ENCODE measurements around the gene NPDC1.

NPDC1 gene

GRCh38 chr9:137017071-137017470 is 28.9 kb downstream of the NPDC1 start:
- Histone ChIP-seq H3K4me1 (ENCODE audit: control insufficient read depth, insufficient read depth, low read length, poor library complexity, severe bottlenecking) (no peaks in the 10 kb centered on the region), H3K27me3 (replicated peaks; ENCODE audit: control insufficient read depth, insufficient read depth, low read length, poor library complexity, severe bottlenecking) (no peaks in the 10 kb centered on the region), H3K4me3 (ENCODE audit: insufficient read depth, low read depth, low read length, poor library complexity, severe bottlenecking) (no peak overlapping the region), H3K36me3 (ENCODE audit: control insufficient read depth, insufficient read depth, low read length) (peaks cover 52% of the 10 kb centered on the region), H3K9me3 (ENCODE audit: control insufficient read depth, low read length) (no peaks in the 10 kb centered on the region), H3K27ac (ENCODE audit: insufficient read depth, low read length, poor library complexity, severe bottlenecking) (no peak overlapping the region)
- no peak for DNase-seq

- no peak for DNase-seq
- Histone ChIP-seq H3K9me3 (ENCODE audit: control insufficient read depth, low read length) (no peaks in the 10 kb centered on the region), H3K27ac (ENCODE audit: insufficient read depth, low read length, poor library complexity, severe bottlenecking) (no peak overlapping the region), H3K36me3 (ENCODE audit: control insufficient read depth, insufficient read depth, low read length) (peaks cover 56% of the 10 kb centered on the region), H3K4me3 (ENCODE audit: insufficient read depth, low read depth, low read length, poor library complexity, severe bottlenecking) (no peak overlapping the region), H3K4me1 (ENCODE audit: control insufficient read depth, insufficient read depth, low read length, poor library complexity, severe bottlenecking) (no peaks in the 10 kb centered on the region), H3K27me3 (replicated peaks; ENCODE audit: control insufficient read depth, insufficient read depth, low read length, poor library complexity, severe bottlenecking) (no peaks in the 10 kb centered on the region)
Observed at GRCh38 chr9:137016436-137016835, 29.5 kb downstream of the NPDC1 start.

GRCh38 chr9:137015976-137016375 is 30.0 kb downstream of the NPDC1 start:
- DNase-seq = no peak
- Histone ChIP-seq H3K4me1 (ENCODE audit: control insufficient read depth, insufficient read depth, low read length, poor library complexity, severe bottlenecking) (no peaks in the 10 kb centered on the region), H3K36me3 (ENCODE audit: control insufficient read depth, insufficient read depth, low read length) (peaks cover 61% of the 10 kb centered on the region), H3K4me3 (ENCODE audit: insufficient read depth, low read depth, low read length, poor library complexity, severe bottlenecking) (no peak overlapping the region), H3K9me3 (ENCODE audit: control insufficient read depth, low read length) (no peaks in the 10 kb centered on the region), H3K27ac (ENCODE audit: insufficient read depth, low read length, poor library complexity, severe bottlenecking) (no peak overlapping the region), H3K27me3 (replicated peaks; ENCODE audit: control insufficient read depth, insufficient read depth, low read length, poor library complexity, severe bottlenecking) (no peaks in the 10 kb centered on the region)

- no peak for DNase-seq
- peaks cover 61% of the 10 kb centered on the region for H3K36me3 ChIP-seq (ENCODE audit: control insufficient read depth, insufficient read depth, low read length)
- H3K27me3 ChIP-seq (replicated peaks; ENCODE audit: control insufficient read depth, insufficient read depth, low read length, poor library complexity, severe bottlenecking) = no peaks in the 10 kb centered on the region
- H3K27ac ChIP-seq (ENCODE audit: insufficient read depth, low read length, poor library complexity, severe bottlenecking) = no peak overlapping the region
- H3K4me3 ChIP-seq (ENCODE audit: insufficient read depth, low read depth, low read length, poor library complexity, severe bottlenecking) = no peak overlapping the region
- no peaks in the 10 kb centered on the region for H3K9me3 ChIP-seq (ENCODE audit: control insufficient read depth, low read length)
- no peaks in the 10 kb centered on the region for H3K4me1 ChIP-seq (ENCODE audit: control insufficient read depth, insufficient read depth, low read length, poor library complexity, severe bottlenecking)
Observed at GRCh38 chr9:137015540-137015930, 30.4 kb downstream of the NPDC1 start.

GRCh38 chr9:137014776-137015539 is 31.0 kb downstream of the NPDC1 start:
- Histone ChIP-seq H3K9me3 (ENCODE audit: control insufficient read depth, low read length) (no peaks in the 10 kb centered on the region), H3K27ac (ENCODE audit: insufficient read depth, low read length, poor library complexity, severe bottlenecking) (no peak overlapping the region), H3K4me3 (ENCODE audit: insufficient read depth, low read depth, low read length, poor library complexity, severe bottlenecking) (no peak overlapping the region), H3K4me1 (ENCODE audit: control insufficient read depth, insufficient read depth, low read length, poor library complexity, severe bottlenecking) (no peaks in the 10 kb centered on the region), H3K27me3 (replicated peaks; ENCODE audit: control insufficient read depth, insufficient read depth, low read length, poor library complexity, severe bottlenecking) (no peaks in the 10 kb centered on the region), H3K36me3 (ENCODE audit: control insufficient read depth, insufficient read depth, low read length) (peaks cover 61% of the 10 kb centered on the region)
- DNase-seq = no peak

- H3K36me3 ChIP-seq (ENCODE audit: control insufficient read depth, insufficient read depth, low read length) = peaks cover 68% of the 10 kb centered on the region
- no peak overlapping the region for H3K4me3 ChIP-seq (ENCODE audit: insufficient read depth, low read depth, low read length, poor library complexity, severe bottlenecking)
- no peaks in the 10 kb centered on the region for H3K9me3 ChIP-seq (ENCODE audit: control insufficient read depth, low read length)
- H3K4me1 ChIP-seq (ENCODE audit: control insufficient read depth, insufficient read depth, low read length, poor library complexity, severe bottlenecking) = no peaks in the 10 kb centered on the region
- no peaks in the 10 kb centered on the region for H3K27me3 ChIP-seq (replicated peaks; ENCODE audit: control insufficient read depth, insufficient read depth, low read length, poor library complexity, severe bottlenecking)
- H3K27ac ChIP-seq (ENCODE audit: insufficient read depth, low read length, poor library complexity, severe bottlenecking) = no peak overlapping the region
- DNase-seq = no peak
Observed at GRCh38 chr9:137014166-137014565, 31.8 kb downstream of the NPDC1 start.

GRCh38 chr9:137013571-137013940 is 32.4 kb downstream of the NPDC1 start:
- no peaks in the 10 kb centered on the region for H3K27me3 ChIP-seq (replicated peaks; ENCODE audit: control insufficient read depth, insufficient read depth, low read length, poor library complexity, severe bottlenecking)
- DNase-seq = no peak
- no peak overlapping the region for H3K4me3 ChIP-seq (ENCODE audit: insufficient read depth, low read depth, low read length, poor library complexity, severe bottlenecking)
- no peaks in the 10 kb centered on the region for H3K9me3 ChIP-seq (ENCODE audit: control insufficient read depth, low read length)
- no peaks in the 10 kb centered on the region for H3K4me1 ChIP-seq (ENCODE audit: control insufficient read depth, insufficient read depth, low read length, poor library complexity, severe bottlenecking)
- H3K27ac ChIP-seq (ENCODE audit: insufficient read depth, low read length, poor library complexity, severe bottlenecking) = no peak overlapping the region
- peaks cover 68% of the 10 kb centered on the region for H3K36me3 ChIP-seq (ENCODE audit: control insufficient read depth, insufficient read depth, low read length)

- DNase-seq = no peak
- H3K9me3 ChIP-seq (ENCODE audit: control insufficient read depth, low read length) = no peaks in the 10 kb centered on the region
- no peaks in the 10 kb centered on the region for H3K27me3 ChIP-seq (replicated peaks; ENCODE audit: control insufficient read depth, insufficient read depth, low read length, poor library complexity, severe bottlenecking)
- no peaks in the 10 kb centered on the region for H3K4me1 ChIP-seq (ENCODE audit: control insufficient read depth, insufficient read depth, low read length, poor library complexity, severe bottlenecking)
- H3K4me3 ChIP-seq (ENCODE audit: insufficient read depth, low read depth, low read length, poor library complexity, severe bottlenecking) = no peak overlapping the region
- no peak overlapping the region for H3K27ac ChIP-seq (ENCODE audit: insufficient read depth, low read length, poor library complexity, severe bottlenecking)
- H3K36me3 ChIP-seq (ENCODE audit: control insufficient read depth, insufficient read depth, low read length) = peaks cover 72% of the 10 kb centered on the region
Observed at GRCh38 chr9:137012694-137013570, 33.0 kb downstream of the NPDC1 start.

GRCh38 chr9:137011907-137012675 is 33.9 kb downstream of the NPDC1 start:
- Histone ChIP-seq H3K27me3 (replicated peaks; ENCODE audit: control insufficient read depth, insufficient read depth, low read length, poor library complexity, severe bottlenecking) (no peaks in the 10 kb centered on the region), H3K4me3 (ENCODE audit: insufficient read depth, low read depth, low read length, poor library complexity, severe bottlenecking) (no peak overlapping the region), H3K36me3 (ENCODE audit: control insufficient read depth, insufficient read depth, low read length) (peaks cover 65% of the 10 kb centered on the region), H3K27ac (ENCODE audit: insufficient read depth, low read length, poor library complexity, severe bottlenecking) (no peak overlapping the region), H3K9me3 (ENCODE audit: control insufficient read depth, low read length) (no peaks in the 10 kb centered on the region), H3K4me1 (ENCODE audit: control insufficient read depth, insufficient read depth, low read length, poor library complexity, severe bottlenecking) (no peaks in the 10 kb centered on the region)
- DNase-seq = no peak

All from effector memory CD4-positive, alpha-beta T cell (primary cell).